AG04449 (cell line): ENCODE results near the gene AGPAT4.

Experiments
- CTCF ChIA-PET: fragments of 350-600 bp; formaldehyde crosslinking; extraction: SDS; loops from one replicate; lab custom pipeline; 2021; ENCODE audit warnings: antibody characterized with exemption; lab: Yijun Ruan, JAX
- POLR2A ChIA-PET: fragments of 400-600, 350-600 bp; formaldehyde crosslinking; extraction: SDS; loops from one replicate; lab custom pipeline; 2020; ENCODE audit warnings: antibody characterized with exemption, inconsistent platforms; lab: Yijun Ruan, JAX
- DNase-seq: peaks from one replicate; pipeline ENCODE4 v3.0.0-alpha.2; 2010; ENCODE audit warnings: low read depth, low spot score
- H3K4me3 ChIP-seq: 2 replicates; pipeline ENCODE4 v1.5.1; 2011; ENCODE audit warnings: low read depth, mild to moderate bottlenecking, control low read depth, low read length
- TF ChIP-seq, protein P1 (sequence below): IDR thresholded peaks from one replicate; pipeline ENCODE4 v1.5.1; 2011; ENCODE audit warnings: mild to moderate bottlenecking, moderate library complexity, low read length, control low read depth, inconsistent platforms; ENCODE audit not compliant: insufficient read depth; ENCODE audit errors: missing control alignments

Gene AGPAT4

DNA sequence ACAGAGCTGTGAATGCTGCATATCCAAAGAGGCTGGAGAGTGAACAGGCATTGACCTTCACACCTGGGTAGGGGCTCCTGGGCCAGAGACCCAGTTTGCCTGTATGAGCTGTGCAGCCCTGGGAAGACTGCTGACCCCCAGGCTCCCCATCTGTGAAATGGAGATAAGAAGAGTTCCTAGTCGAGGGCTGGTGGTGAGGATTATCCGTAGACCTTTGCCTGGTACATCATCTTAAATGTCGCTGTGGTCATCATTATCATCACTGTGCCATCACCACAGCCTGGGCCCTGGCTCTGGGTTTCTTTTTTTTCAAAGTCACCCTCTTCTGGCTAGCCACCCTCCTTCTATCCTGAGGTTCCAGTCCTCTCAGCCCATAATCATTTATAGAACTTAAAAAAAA, 12.0 kb downstream of the AGPAT4 start:
- ChIA-PET POLR2A (interaction anchor here (1.2 to 2.7 kb wide), 2 partner anchors 10 to 12 kb away, joined by 3 to 13 read pairs; partner anchors contain the start of gene AGPAT4), CTCF (no interaction called here)
- TF ChIP-seq, protein P1, sequence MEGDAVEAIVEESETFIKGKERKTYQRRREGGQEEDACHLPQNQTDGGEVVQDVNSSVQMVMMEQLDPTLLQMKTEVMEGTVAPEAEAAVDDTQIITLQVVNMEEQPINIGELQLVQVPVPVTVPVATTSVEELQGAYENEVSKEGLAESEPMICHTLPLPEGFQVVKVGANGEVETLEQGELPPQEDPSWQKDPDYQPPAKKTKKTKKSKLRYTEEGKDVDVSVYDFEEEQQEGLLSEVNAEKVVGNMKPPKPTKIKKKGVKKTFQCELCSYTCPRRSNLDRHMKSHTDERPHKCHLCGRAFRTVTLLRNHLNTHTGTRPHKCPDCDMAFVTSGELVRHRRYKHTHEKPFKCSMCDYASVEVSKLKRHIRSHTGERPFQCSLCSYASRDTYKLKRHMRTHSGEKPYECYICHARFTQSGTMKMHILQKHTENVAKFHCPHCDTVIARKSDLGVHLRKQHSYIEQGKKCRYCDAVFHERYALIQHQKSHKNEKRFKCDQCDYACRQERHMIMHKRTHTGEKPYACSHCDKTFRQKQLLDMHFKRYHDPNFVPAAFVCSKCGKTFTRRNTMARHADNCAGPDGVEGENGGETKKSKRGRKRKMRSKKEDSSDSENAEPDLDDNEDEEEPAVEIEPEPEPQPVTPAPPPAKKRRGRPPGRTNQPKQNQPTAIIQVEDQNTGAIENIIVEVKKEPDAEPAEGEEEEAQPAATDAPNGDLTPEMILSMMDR, result no peak
- DNase-seq, result no peak
- H3K4me3 ChIP-seq, result no peak overlapping the region

DNA sequence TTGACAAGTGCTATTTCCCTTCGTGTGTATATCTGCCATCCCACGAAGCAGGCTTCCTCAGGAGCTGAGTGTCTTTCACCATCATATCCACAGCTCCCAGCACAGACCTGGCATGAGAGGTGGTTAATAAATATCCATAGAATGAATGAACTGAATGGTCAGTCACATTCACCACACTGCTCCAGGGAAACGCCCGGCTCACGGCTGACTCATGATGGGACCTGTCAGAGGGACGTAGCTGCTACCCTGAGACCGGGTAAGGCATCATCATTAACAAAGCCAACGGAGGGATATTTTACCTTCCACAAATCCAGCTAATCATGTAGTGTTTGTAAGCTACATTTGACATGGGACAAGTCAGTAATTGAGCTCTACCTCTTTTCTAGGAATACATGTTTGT, 12.5 kb downstream of the AGPAT4 start:
- H3K4me3 ChIP-seq, result no peak overlapping the region
- ChIA-PET POLR2A (interaction anchor here (0.8 to 2.7 kb wide), 3 partner anchors 10 to 44 kb away, joined by 3 to 13 read pairs (median 3); partner anchors contain the start of gene AGPAT4), CTCF (no interaction called here)
- no peak for DNase-seq
- TF ChIP-seq, protein P1, result no peak

DNA sequence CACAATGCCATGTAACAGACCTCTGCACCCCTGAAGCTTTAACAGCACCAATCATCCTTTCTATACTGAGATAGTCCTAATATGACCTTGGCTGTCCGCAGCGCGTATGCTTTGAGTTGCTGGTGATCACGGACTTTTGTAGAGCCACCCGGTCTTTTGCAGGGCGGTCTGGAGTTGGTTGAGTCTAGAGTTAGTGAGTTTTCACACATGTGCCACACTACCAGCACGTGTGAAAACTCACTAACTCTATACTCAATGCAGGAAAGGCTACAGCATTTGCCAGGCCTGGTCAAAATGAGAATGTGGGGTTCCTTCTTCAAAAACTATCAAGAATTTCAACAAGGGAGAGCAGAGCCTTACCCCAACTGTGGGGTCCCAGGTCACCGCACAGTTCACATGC, 14.6 kb downstream of the AGPAT4 start:
- ChIA-PET CTCF (interaction anchor here (2.0 kb wide), 1 partner anchor 12 kb away, joined by 9 read pairs; no protein-coding TSS in a partner anchor), POLR2A (interaction anchor here (1.2 kb wide), 1 partner anchor 15 kb away, joined by 4 read pairs; no protein-coding TSS in a partner anchor)
- TF ChIP-seq, protein P1, result no peak
- DNase-seq, result no peak
- H3K4me3 ChIP-seq, result no peak overlapping the region

DNA sequence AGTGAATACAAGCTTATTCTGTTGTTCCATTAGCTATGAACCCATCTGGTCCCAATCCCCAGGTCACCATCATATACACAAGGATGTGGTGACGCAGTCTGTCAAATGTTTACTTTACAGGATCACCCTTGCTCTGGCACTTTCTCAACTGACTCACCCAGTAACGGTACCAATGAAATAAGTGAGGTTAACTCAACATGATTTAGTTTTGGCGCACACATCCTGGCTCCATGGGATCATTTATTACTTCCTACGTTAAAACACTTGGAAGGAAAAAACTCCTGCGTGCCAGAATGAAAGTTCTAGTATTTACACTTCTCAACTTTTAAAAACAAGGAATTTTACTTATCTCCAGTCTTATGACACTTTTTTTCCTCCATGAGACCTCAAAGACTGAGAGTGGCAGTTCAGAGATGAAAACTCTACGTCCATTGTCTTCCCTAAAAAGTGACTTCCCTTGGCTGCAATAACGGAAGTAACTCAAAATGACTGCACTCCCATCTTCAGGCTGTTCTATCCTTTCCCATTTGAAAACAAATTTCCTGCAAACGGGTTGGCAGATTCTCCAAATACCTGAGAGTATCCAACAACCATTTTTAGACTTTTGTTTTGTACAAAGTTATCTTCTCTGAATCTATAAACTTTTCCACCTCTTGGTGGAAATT, 15.9 kb downstream of the AGPAT4 start:
- CTCF ChIA-PET, result interaction anchor here (2.0 kb wide), 1 partner anchor 13 kb away, joined by 9 read pairs; no protein-coding TSS in a partner anchor
- TF ChIP-seq, protein P1, result no peak
- DNase-seq, result peak; percentile 73
- H3K4me3 ChIP-seq, result no peak overlapping the region
- POLR2A ChIA-PET, result no interaction called here

DNA sequence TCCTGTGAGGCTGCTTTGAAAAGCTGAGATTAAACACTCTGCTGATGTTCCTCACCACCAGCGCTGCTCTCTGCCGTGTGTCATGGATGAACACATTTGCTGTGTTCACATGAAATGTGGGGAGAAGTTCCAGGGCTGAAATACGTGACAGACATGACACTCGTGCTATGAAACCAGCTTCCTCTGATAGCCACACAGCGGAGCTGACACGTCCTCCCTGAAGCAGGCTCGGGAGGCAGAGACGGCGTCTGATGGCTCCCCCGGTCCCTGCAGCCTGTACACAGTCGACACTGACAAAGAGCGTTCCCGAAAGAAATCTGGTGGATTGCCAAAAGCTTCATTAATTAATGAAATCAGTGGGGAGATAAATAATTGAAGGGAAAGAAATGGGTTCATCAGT, 17.5 kb downstream of the AGPAT4 start:
- DNase-seq, result no peak
- TF ChIP-seq, protein P1, result no peak
- CTCF ChIA-PET, result no interaction called here
- no peak overlapping the region for H3K4me3 ChIP-seq
- POLR2A ChIA-PET, result no interaction called here

DNA sequence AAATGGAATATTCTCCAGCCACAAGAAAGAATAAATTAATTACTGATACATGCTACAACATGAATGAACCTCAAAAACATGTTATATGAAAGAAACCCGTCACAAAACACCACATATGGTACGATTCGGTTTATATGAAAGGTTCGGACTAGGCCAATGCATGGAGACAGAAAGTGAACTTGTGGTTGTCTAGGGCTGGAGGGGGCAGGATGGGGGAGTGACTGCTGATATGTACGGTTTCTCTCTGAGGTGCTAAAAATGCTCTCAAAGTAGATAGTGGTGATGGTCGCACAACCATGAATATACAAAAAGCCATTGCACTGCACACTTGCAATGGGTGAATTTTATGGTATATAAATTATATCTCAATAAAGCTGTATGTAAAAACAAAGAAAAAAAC, 18.3 kb downstream of the AGPAT4 start:
- TF ChIP-seq, protein P1, result no peak
- POLR2A ChIA-PET, result no interaction called here
- no peak for DNase-seq
- no peak overlapping the region for H3K4me3 ChIP-seq
- CTCF ChIA-PET, result interaction anchor here (2.0 kb wide), 1 partner anchor 115 kb away, joined by 6 read pairs; no protein-coding TSS in a partner anchor
